H1 (cell line): ENCODE data around the gene TMX3. TPM values are rescaled to one million over a fixed set of nuclear protein-coding genes. Genes with fewer than 3 reads are reported as not detected.

ENCODE experiments used
- CTCF ChIA-PET: fragments of 300-600 bp; sonication (Branson Sonifier 250); formaldehyde crosslinking; loops from one replicate; lab custom pipeline; 2021; ENCODE audit not compliant: partially characterized antibody; lab: Charles Lee
- POLR2A ChIA-PET: fragments of 300-600 bp; sonication (Branson Sonifier 250); formaldehyde crosslinking; loops from one replicate; lab custom pipeline; 2021; ENCODE audit warnings: inconsistent platforms; ENCODE audit not compliant: partially characterized antibody; lab: Charles Lee
- DNase-seq, 2 experiments: peaks; one replicate each; pipeline versions ENCODE4 v3.0.0 to v3.0.0-alpha.2; 2010 to 2022; ENCODE audit warnings: low spot score in 2 of 2, low read depth in 1 of 2, mixed read lengths in 1 of 2
- FAIRE-seq: peaks from 2 replicates; lab custom pipeline; 2011; peaks lifted over from hg19 to GRCh38; lab: Jason Lieb, UNC
- H2AFZ ChIP-seq: 2 replicates; pipeline ENCODE4 v1.8.1; 2012; ENCODE audit warnings: low read length, inconsistent platforms
- H2AK5ac ChIP-seq: 2 replicates; pipeline ENCODE4 v1.6.1; 2013; ENCODE audit warnings: low read depth, low read length
- H2BK120ac ChIP-seq: replicated peaks from 2 replicates; pipeline ENCODE3; 2013; ENCODE audit warnings: low read depth, low read length, inconsistent platforms
- H2BK12ac ChIP-seq: 2 replicates; pipeline ENCODE4 v1.6.1; 2013; ENCODE audit warnings: low read depth, low read length
- H2BK15ac ChIP-seq: 2 replicates; pipeline ENCODE4 v1.6.1; 2013; ENCODE audit warnings: low read length
- H2BK20ac ChIP-seq: 2 replicates; pipeline ENCODE4 v1.6.1; 2013; ENCODE audit warnings: low read length
- H2BK5ac ChIP-seq: 2 replicates; pipeline ENCODE4 v1.6.1; 2013; ENCODE audit warnings: low read depth, low read length
- H3K14ac ChIP-seq: 2 replicates; pipeline ENCODE4 v1.6.1; 2013; ENCODE audit warnings: inconsistent platforms; ENCODE audit not compliant: insufficient read length
- H3K18ac ChIP-seq: 2 replicates; pipeline ENCODE4 v1.6.1; 2013; ENCODE audit warnings: low read length; ENCODE audit errors: extremely low read depth
- H3K23ac ChIP-seq: 2 replicates; pipeline ENCODE4 v1.6.1; 2013; ENCODE audit warnings: inconsistent platforms; ENCODE audit not compliant: insufficient read length
- H3K23me2 ChIP-seq: 2 replicates; pipeline ENCODE4 v1.6.1; 2013; ENCODE audit warnings: low read depth, low read length
- H3K27ac ChIP-seq: 2 replicates; pipeline ENCODE4 v1.6.1; 2011; ENCODE audit warnings: low read depth, low read length, inconsistent platforms
- H3K27me3 ChIP-seq, 4 experiments: replicated peaks in 1 of 4; 1 replicate in 1 of 4; 2 replicates in 3 of 4; pipeline versions ENCODE4 v1.6.1 to v1.8.1; 2011 to 2013; ENCODE audit warnings: low read length in 3 of 4, mild to moderate bottlenecking in 3 of 4, inconsistent platforms in 2 of 4, mixed read lengths in 2 of 4, moderate library complexity in 1 of 4; ENCODE audit not compliant: control insufficient read depth in 3 of 4, insufficient read depth in 3 of 4; ENCODE audit errors: extremely low read depth in 1 of 4
- H3K36me3 ChIP-seq, 4 experiments: 2 replicates each; pipeline versions ENCODE4 v1.6.1 to v1.8.1; 2011 to 2013; ENCODE audit warnings: mild to moderate bottlenecking in 4 of 4, low read length in 3 of 4, moderate library complexity in 2 of 4, control low read depth in 1 of 4, inconsistent platforms in 1 of 4; ENCODE audit not compliant: insufficient read depth in 4 of 4, control insufficient read depth in 2 of 4
- H3K4ac ChIP-seq: replicated peaks from 2 replicates; pipeline ENCODE3; 2013; ENCODE audit warnings: low read length, low read depth, mixed read lengths, inconsistent platforms; ENCODE audit not compliant: insufficient read length
- H3K4me1 ChIP-seq, 4 experiments: replicated peaks in 1 of 4; 1 replicate in 1 of 4; 2 replicates in 3 of 4; pipeline versions ENCODE4 v1.6.1 to v1.8.1; 2011 to 2013; ENCODE audit warnings: low read length in 3 of 4, inconsistent platforms in 2 of 4, mixed read lengths in 1 of 4; ENCODE audit not compliant: insufficient read depth in 4 of 4, control insufficient read depth in 3 of 4
- H3K4me2 ChIP-seq, 2 experiments: 2 replicates each; pipeline versions ENCODE4 v1.6.1 to v1.8.1; 2011 to 2013; ENCODE audit warnings: low read depth in 2 of 2, low read length in 2 of 2, control low read depth in 1 of 2, inconsistent platforms in 1 of 2, mild to moderate bottlenecking in 1 of 2; ENCODE audit not compliant: insufficient read depth in 1 of 2
- H3K4me3 ChIP-seq, 4 experiments: fragments of 200-600, 300-600 bp in 1 of 4; sonication (generic), shearing (Covaris generic), sonication (Bioruptor Twin) in 1 of 4; 2 replicates each; pipeline versions ENCODE4 v1.5.1 to v1.8.1; 2011 to 2016; ENCODE audit warnings: low read length in 4 of 4, low read depth in 3 of 4, control low read depth in 2 of 4, inconsistent platforms in 2 of 4, mild to moderate bottlenecking in 2 of 4, mixed read lengths in 1 of 4, moderate library complexity in 1 of 4; ENCODE audit not compliant: insufficient read depth in 2 of 4; ENCODE audit errors: extremely low read depth in 1 of 4
- H3K56ac ChIP-seq: replicated peaks from 2 replicates; pipeline ENCODE3; 2013; ENCODE audit warnings: low read depth, mild to moderate bottlenecking, mixed read lengths, low read length, inconsistent platforms; ENCODE audit not compliant: insufficient read length
- H3K79me1 ChIP-seq: 2 replicates; pipeline ENCODE4 v1.6.1; 2013; ENCODE audit warnings: low read depth, low read length, control low read depth
- H3K79me2 ChIP-seq, 2 experiments: 2 replicates each; pipeline versions ENCODE4 v1.6.1 to v1.8.1; 2012 to 2013; ENCODE audit warnings: low read length in 2 of 2, mild to moderate bottlenecking in 2 of 2, inconsistent platforms in 1 of 2; ENCODE audit not compliant: insufficient read depth in 2 of 2, control insufficient read depth in 1 of 2
- H3K9ac ChIP-seq, 4 experiments: replicated peaks in 1 of 4; 1 replicate in 1 of 4; 2 replicates in 3 of 4; pipeline versions ENCODE4 v1.6.1 to v1.8.1; 2011 to 2013; ENCODE audit warnings: low read depth in 3 of 4, low read length in 3 of 4, control low read depth in 2 of 4, mild to moderate bottlenecking in 2 of 4, moderate library complexity in 2 of 4, inconsistent platforms in 1 of 4; ENCODE audit errors: extremely low read depth in 1 of 4
- H3K9me3 ChIP-seq, 2 experiments: 2 replicates each; pipeline versions ENCODE4 v1.6.1 to v1.8.1; 2012 to 2013; ENCODE audit warnings: mild to moderate bottlenecking in 2 of 2, moderate library complexity in 2 of 2, control low read depth in 1 of 2, inconsistent platforms in 1 of 2, low read depth in 1 of 2, low read length in 1 of 2, mixed read lengths in 1 of 2; ENCODE audit not compliant: insufficient read depth in 2 of 2
- H4K20me1 ChIP-seq, 2 experiments: replicated peaks in 1 of 2; 2 replicates each; pipeline versions ENCODE3 to v1.8.1; 2011 to 2013; ENCODE audit warnings: inconsistent platforms in 2 of 2, low read length in 2 of 2, mild to moderate bottlenecking in 1 of 2; ENCODE audit not compliant: insufficient read depth in 2 of 2, control insufficient read depth in 1 of 2
- H4K5ac ChIP-seq: 2 replicates; pipeline ENCODE4 v1.6.1; 2013; ENCODE audit warnings: low read length, low read depth, mixed read lengths, inconsistent platforms; ENCODE audit not compliant: insufficient read length
- H4K8ac ChIP-seq: 2 replicates; pipeline ENCODE4 v1.8.0; 2013; ENCODE audit warnings: mild to moderate bottlenecking, moderate library complexity, low read length, inconsistent platforms; ENCODE audit not compliant: insufficient read depth; ENCODE audit errors: extremely low read depth
- H4K91ac ChIP-seq: replicated peaks from 2 replicates; pipeline ENCODE3; 2013; ENCODE audit warnings: low read length, mixed read lengths, inconsistent platforms; ENCODE audit not compliant: insufficient read length
- CHD1 ChIP-seq: IDR thresholded peaks from 2 replicates; pipeline ENCODE4 v1.6.1; 2012; ENCODE audit warnings: low read depth, low read length, improper control_type of control experiment
- CTCF ChIP-seq, 3 experiments: IDR thresholded peaks; 1 replicate in 2 of 3; 2 replicates in 1 of 3; pipeline versions ENCODE4 v1.5.1 to v1.6.1; 2011; ENCODE audit warnings: low read length in 3 of 3, mild to moderate bottlenecking in 3 of 3, inconsistent platforms in 2 of 3, low read depth in 1 of 3, moderate library complexity in 1 of 3; ENCODE audit not compliant: insufficient read depth in 1 of 3; ENCODE audit errors: control extremely low read depth in 1 of 3
- MAFK ChIP-seq: IDR thresholded peaks from 2 replicates; pipeline ENCODE4 v1.6.1; 2012; ENCODE audit warnings: low read depth, mild to moderate bottlenecking, improper control_type of control experiment, low read length
- RAD21 ChIP-seq, 2 experiments: IDR thresholded peaks in 1 of 2; conservative IDR thresholded peaks in 1 of 2; 2 replicates each; pipeline ENCODE4 v1.6.1; 2011; ENCODE audit warnings: low read depth in 2 of 2, low read length in 2 of 2, improper control_type of control experiment in 1 of 2, inconsistent platforms in 1 of 2, mild to moderate bottlenecking in 1 of 2, moderate library complexity in 1 of 2
- WGBS, 2 experiments: shearing (Covaris generic) in 1 of 2; methylation state at CpG; one replicate each; pipeline versions ENCODE4 v1.1.6 to v1.1.7; 2013 to 2015; ENCODE audit warnings: low lambda C conversion rate in 2 of 2, mixed read lengths in 2 of 2, inconsistent platforms in 1 of 2, low coverage in 1 of 2, missing lambda C conversion rate in 1 of 2; ENCODE audit not compliant: insufficient replicate concordance in 2 of 2, insufficient coverage in 1 of 2, insufficient read length in 1 of 2; ENCODE audit errors: extremely low coverage in 1 of 2, missing lambda C conversion rate in 1 of 2; 5-methylcytosine and 5-hydroxymethylcytosine counted together
- polyA plus RNA-seq, 7 experiments: library from polyadenylated mRNA; depleted of rRNA in 3 of 7; stranded (reverse) in 5 of 7; unstranded in 2 of 7; fragments of >200 nt in 5 of 7; fragments of 200-250 nt in 2 of 7; gene quantifications; 1 replicate in 5 of 7; 2 replicates in 1 of 7; 4 replicates in 1 of 7; pipeline versions ENCODE4 v1.2.1 to v1.2.3, GENCODE V29; 2011 to 2013; ENCODE audit warnings: missing spikeins in 2 of 7, mixed read lengths in 2 of 7
- total RNA-seq: library from RNA; stranded (reverse); fragmentation: NEBNext Ultra II Directional; extraction: Animal tissue kit (Norgen Biotek cat#: 25700); gene quantifications from 2 replicates; pipeline ENCODE4 v1.2.1, GENCODE V29; 2021

Gene TMX3
- total and polyA plus RNA-seq, 2 of the 8 experiments (the other 6 are each of a cell fraction or from before 2014, with no cell fraction given) = 12.6 to 29.0 TPM

GRCh38 chr18:68735483-68736343, 20.8 kb upstream of the TMX3 start:
- no peak overlapping the region for H3K27ac ChIP-seq
- H3K9me3 ChIP-seq = no peaks in the 10 kb centered on the region
- no peak overlapping the region for H3K4ac ChIP-seq
- no peak overlapping the region for H3K56ac ChIP-seq
- no peaks in the 10 kb centered on the region for H3K4me1 ChIP-seq
- H2BK15ac ChIP-seq = no peak overlapping the region
- peaks cover 0 to 1% (median 0%) of the 10 kb centered on the region in 4 experiments; a peak in 1 of 7 replicates for H3K27me3 ChIP-seq
- no peak overlapping the region for H3K4me2 ChIP-seq
- no peak overlapping the region for H3K18ac ChIP-seq
- H3K79me2 ChIP-seq = no peaks in the 10 kb centered on the region
- H2AFZ ChIP-seq = no peak overlapping the region
- H3K23me2 ChIP-seq = no peaks in the 10 kb centered on the region
- no peak overlapping the region for H3K23ac ChIP-seq
- no peak overlapping the region for H4K91ac ChIP-seq
- H2BK120ac ChIP-seq = no peak overlapping the region
- CTCF ChIA-PET = interaction anchor here (0.8 kb wide), 1 partner anchor 25 kb away, joined by 3 read pairs; no protein-coding TSS in a partner anchor
- peak; percentile 86 to 87 for TF ChIP-seq RAD21 (IDR thresholded peaks at IDR 0.05 in 1 of 2, conservative IDR thresholded peaks at IDR 0.05 in 1 of 2; ENCODE audit: low read depth in 2 of 2, low read length in 2 of 2)
- TF ChIP-seq MAFK = no peak
- TF ChIP-seq CTCF (IDR thresholded peaks at IDR 0.05; ENCODE audit: control extremely low read depth in 1 of 3, insufficient read depth in 1 of 3, low read depth in 1 of 3, low read length in 3 of 3) = peak in 2 of 3 experiments; percentile 54 to 78; a peak in 3 of 4 replicates
- TF ChIP-seq CHD1 = no peak
- TF ChIP-seq, all 59 proteins: peak for 2
- H3K9ac ChIP-seq = no peak overlapping the region
- H4K8ac ChIP-seq = no peak overlapping the region
- no peak overlapping the region for H2BK20ac ChIP-seq
- no peak overlapping the region for H2AK5ac ChIP-seq
- no peaks in the 10 kb centered on the region for H4K20me1 ChIP-seq
- 70% methylated on average over 3 of the region's 3 CpGs; no CpG with 5 or more reads in 1 of the 2 experiments for WGBS, 2 experiments
- H3K14ac ChIP-seq = no peak overlapping the region
- H2BK5ac ChIP-seq = no peak overlapping the region
- DNase-seq (no peak), FAIRE-seq (peak; percentile 96)
- POLR2A ChIA-PET = no interaction called here
- H3K4me3 ChIP-seq = no peak overlapping the region
- no peaks in the 10 kb centered on the region for H3K79me1 ChIP-seq
- H3K36me3 ChIP-seq = no peaks in the 10 kb centered on the region
- no peak overlapping the region for H4K5ac ChIP-seq
- no peak overlapping the region for H2BK12ac ChIP-seq
